ENCODE measurements around the gene GTF2A2. TPM values are rescaled to one million over a fixed set of nuclear protein-coding genes. Genes with fewer than 3 reads are reported as not detected.

GTF2A2 gene
- polyA plus RNA-seq, 1 donor (not counting 4 experiments of a cell fraction or from before 2014, with no cell fraction given): 77.8 TPM

- Histone ChIP-seq H3K79me2 (ENCODE audit: control insufficient read depth, insufficient read depth, low read length) (peaks cover 6% of the 10 kb centered on the region), H3K9me3 (ENCODE audit: control insufficient read depth, low read depth, low read length) (no peaks in the 10 kb centered on the region), H3K9ac (ENCODE audit: control insufficient read depth, extremely low read depth, insufficient read depth, low read length) (no peak overlapping the region), H3K4me2 (ENCODE audit: control insufficient read depth, extremely low read depth, insufficient read depth, low read depth, low read length) (no peak overlapping the region), H3K4me3 (ENCODE audit: control insufficient read depth in 2 of 3, extremely low read depth in 1 of 3, insufficient read depth in 2 of 3, low read depth in 1 of 3, low read length in 3 of 3) (no peak overlapping the region), H3K9me1 (ENCODE audit: control insufficient read depth, extremely low read depth, insufficient read depth, low read length) (no peaks in the 10 kb centered on the region), H2AFZ (ENCODE audit: control insufficient read depth, low read length) (no peak overlapping the region), H3K27ac (ENCODE audit: control insufficient read depth, insufficient read depth, low read length) (no peak overlapping the region), H4K20me1 (ENCODE audit: control insufficient read depth, extremely low read depth, insufficient read depth, low read length) (no peaks in the 10 kb centered on the region), H3K36me3 (ENCODE audit: control insufficient read depth in 2 of 2, extremely low read depth in 1 of 2, insufficient read depth in 2 of 2, low read length in 2 of 2) (peaks cover 16 to 34% of the 10 kb centered on the region in 2 experiments), H3K4me1 (ENCODE audit: control insufficient read depth, extremely low read depth, insufficient read depth, low read length) (no peaks in the 10 kb centered on the region), H3K27me3 (ENCODE audit: control insufficient read depth, extremely low read depth, insufficient read depth, low read length) (no peaks in the 10 kb centered on the region)
- dilution Hi-C loops (cut with MboI; ENCODE audit: extremely low pct_ligation_motif_present, low sequenced_read_pairs): no loop called here
- TF ChIP-seq CTCF (optimal IDR thresholded peaks at IDR 0.05 in 1 of 3, IDR thresholded peaks at IDR 0.05 in 1 of 3, conservative IDR thresholded peaks at IDR 0.05 in 1 of 3; ENCODE audit: extremely low read depth in 1 of 3, insufficient read depth in 2 of 3, low read length in 3 of 3) (no peak), EZH2 (IDR thresholded peaks at IDR 0.05; ENCODE audit: low read length) (no peak)
- DNase-seq (ENCODE audit: low read depth, low spot score) (no peak), FAIRE-seq (no peak)
These were observed 19.2 kb upstream of the GTF2A2 start for GRCh38 chr15:59676565-59676964.

DNA sequence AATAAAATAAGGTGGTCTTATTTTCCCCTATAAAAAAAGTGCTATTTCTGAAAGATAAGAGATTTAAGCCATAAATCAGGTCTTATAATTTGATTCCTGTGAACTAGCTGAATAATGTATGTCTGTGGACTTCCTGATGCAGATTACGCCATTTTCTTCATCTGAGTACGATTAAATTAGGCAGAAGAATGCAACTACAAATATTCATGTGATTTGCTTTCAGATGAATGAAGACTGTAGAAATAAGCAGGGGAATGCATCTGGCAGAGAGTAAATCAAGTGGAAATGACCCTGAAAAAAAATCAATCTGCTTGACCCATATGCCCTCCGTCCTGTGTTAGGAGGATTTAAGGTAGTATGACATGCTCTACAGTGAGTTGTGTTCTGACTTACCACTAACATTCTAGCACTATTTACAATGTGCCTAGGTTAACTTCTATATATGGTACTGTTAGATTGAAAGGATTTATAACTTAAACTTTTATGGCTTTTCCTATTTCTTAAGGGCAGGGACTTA is 17.1 kb upstream of the GTF2A2 start:
- dilution Hi-C loops (cut with MboI; ENCODE audit: extremely low pct_ligation_motif_present, low sequenced_read_pairs): no loop called here

More for the DNA sequence above, 17.1 kb upstream of the GTF2A2 start:
- Histone ChIP-seq H3K9me3 (ENCODE audit: control insufficient read depth, low read depth, low read length) (no peaks in the 10 kb centered on the region), H3K36me3 (ENCODE audit: control insufficient read depth in 2 of 2, extremely low read depth in 1 of 2, insufficient read depth in 2 of 2, low read length in 2 of 2) (peaks cover 16 to 24% of the 10 kb centered on the region in 2 experiments), H4K20me1 (ENCODE audit: control insufficient read depth, extremely low read depth, insufficient read depth, low read length) (no peaks in the 10 kb centered on the region), H3K79me2 (ENCODE audit: control insufficient read depth, insufficient read depth, low read length) (no peaks in the 10 kb centered on the region), H2AFZ (ENCODE audit: control insufficient read depth, low read length) (no peak overlapping the region), H3K27ac (ENCODE audit: control insufficient read depth, insufficient read depth, low read length) (no peak overlapping the region), H3K27me3 (ENCODE audit: control insufficient read depth, extremely low read depth, insufficient read depth, low read length) (no peaks in the 10 kb centered on the region), H3K9ac (ENCODE audit: control insufficient read depth, extremely low read depth, insufficient read depth, low read length) (no peak overlapping the region), H3K4me2 (ENCODE audit: control insufficient read depth, extremely low read depth, insufficient read depth, low read depth, low read length) (no peak overlapping the region), H3K4me1 (ENCODE audit: control insufficient read depth, extremely low read depth, insufficient read depth, low read length) (no peaks in the 10 kb centered on the region), H3K4me3 (ENCODE audit: control insufficient read depth in 2 of 3, extremely low read depth in 1 of 3, insufficient read depth in 2 of 3, low read depth in 1 of 3, low read length in 3 of 3) (no peak overlapping the region), H3K9me1 (ENCODE audit: control insufficient read depth, extremely low read depth, insufficient read depth, low read length) (no peaks in the 10 kb centered on the region)
- no peak for TF ChIP-seq EZH2 (IDR thresholded peaks at IDR 0.05; ENCODE audit: low read length)
- TF ChIP-seq CTCF (optimal IDR thresholded peaks at IDR 0.05 in 1 of 3, IDR thresholded peaks at IDR 0.05 in 1 of 3, conservative IDR thresholded peaks at IDR 0.05 in 1 of 3; ENCODE audit: extremely low read depth in 1 of 3, insufficient read depth in 2 of 3, low read length in 3 of 3): no peak
- DNase-seq (ENCODE audit: low read depth, low spot score): no peak
- FAIRE-seq: no peak

All from keratinocyte (primary cell).